GM06990 (cell line): ENCODE results near the gene PTF1A.

Experiments
- DNase-seq: peaks from one replicate; pipeline ENCODE4 v3.0.0-alpha.2; 2011; ENCODE audit not compliant: insufficient read length; ENCODE audit errors: extremely low read depth
- H3K27me3 ChIP-seq: replicated peaks from 2 replicates; pipeline ENCODE4 v1.6.0; 2011; ENCODE audit warnings: low read length; ENCODE audit not compliant: control insufficient read depth, insufficient read depth
- H3K36me3 ChIP-seq: 2 replicates; pipeline ENCODE4 v1.5.1; 2011; ENCODE audit warnings: low read length; ENCODE audit not compliant: control insufficient read depth, insufficient read depth
- H3K4me3 ChIP-seq: replicated peaks from 2 replicates; pipeline ENCODE4 v1.5.1; 2011; ENCODE audit warnings: low read depth, mild to moderate bottlenecking, control low read depth, low read length
- CTCF ChIP-seq: IDR thresholded peaks from 2 replicates; pipeline ENCODE4 v1.5.1; 2011; ENCODE audit warnings: low read length, control low read depth, mild to moderate bottlenecking, inconsistent platforms; ENCODE audit not compliant: insufficient read depth, poor library complexity, severe bottlenecking

PTF1A gene

DNA sequence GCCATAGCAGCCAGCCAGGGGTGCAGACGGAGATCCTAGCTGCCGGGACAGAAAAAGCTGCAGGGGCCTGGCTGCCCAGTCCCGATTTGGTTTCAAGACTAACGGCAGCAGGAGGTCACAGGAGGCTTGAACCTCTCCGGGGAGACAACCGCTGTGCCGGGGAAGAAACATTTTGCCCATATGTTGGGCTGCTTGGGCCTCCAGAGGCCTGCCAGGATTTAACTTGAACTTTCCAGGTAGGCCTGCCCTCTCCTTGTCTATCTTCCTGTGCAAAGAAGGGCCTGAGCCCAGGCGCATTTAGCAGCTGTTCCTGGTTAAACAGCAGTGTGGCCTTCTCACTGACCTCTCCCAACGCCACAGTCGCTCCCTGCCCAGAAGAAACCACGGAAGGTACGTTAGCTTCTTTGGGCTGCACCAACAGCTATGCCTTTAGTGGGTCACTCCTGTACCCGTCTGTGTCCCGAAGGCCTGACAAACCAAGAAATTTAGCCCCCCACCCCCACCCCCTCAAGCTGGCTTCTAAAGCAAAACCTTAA is 17.1 kb upstream of the PTF1A start:
- no peak for TF ChIP-seq CTCF
- no peak overlapping the region for H3K4me3 ChIP-seq
- no peaks in the 10 kb centered on the region for H3K27me3 ChIP-seq
- H3K36me3 ChIP-seq = no peaks in the 10 kb centered on the region
- no peak for DNase-seq

GRCh38 chr10:23186178-23186577 is 5.9 kb upstream of the PTF1A start:
- no peak for DNase-seq
- no peak overlapping the region for H3K4me3 ChIP-seq
- H3K36me3 ChIP-seq = no peaks in the 10 kb centered on the region
- TF ChIP-seq CTCF = no peak
- no peaks in the 10 kb centered on the region for H3K27me3 ChIP-seq

DNA sequence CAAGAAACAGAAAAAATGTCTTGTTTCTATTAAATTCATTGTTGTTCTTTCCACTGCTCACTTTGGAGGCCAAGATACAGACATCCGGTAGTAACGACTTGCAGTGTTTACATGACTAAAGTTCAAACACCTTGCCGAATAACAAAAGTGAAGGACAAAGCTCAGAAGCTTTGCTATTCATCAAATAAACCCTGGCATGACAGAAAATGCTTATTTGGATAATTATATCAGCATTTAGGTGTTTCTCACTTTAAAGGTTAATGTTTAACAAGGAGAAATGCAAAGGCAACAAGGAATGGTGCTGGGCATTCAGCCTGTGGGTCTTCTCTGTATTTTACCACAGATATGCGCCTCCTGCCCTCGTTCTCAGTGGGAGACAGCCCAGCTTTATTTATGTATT is 5.4 kb upstream of the PTF1A start:
- no peak for DNase-seq
- Histone ChIP-seq H3K36me3 (no peaks in the 10 kb centered on the region), H3K4me3 (no peak overlapping the region), H3K27me3 (no peaks in the 10 kb centered on the region)
- TF ChIP-seq CTCF = no peak

GRCh38 chr10:23187155-23187554 is 5.0 kb upstream of the PTF1A start:
- Histone ChIP-seq H3K27me3 (no peaks in the 10 kb centered on the region), H3K36me3 (no peaks in the 10 kb centered on the region), H3K4me3 (no peak overlapping the region)
- no peak for DNase-seq
- no peak for TF ChIP-seq CTCF

GRCh38 chr10:23189024-23189423 is 3.1 kb upstream of the PTF1A start:
- Histone ChIP-seq H3K36me3 (no peaks in the 10 kb centered on the region), H3K27me3 (peaks cover 2% of the 10 kb centered on the region; the same call in 1 of the 2 replicates), H3K4me3 (no peak overlapping the region)
- no peak for TF ChIP-seq CTCF
- DNase-seq = no peak

DNA sequence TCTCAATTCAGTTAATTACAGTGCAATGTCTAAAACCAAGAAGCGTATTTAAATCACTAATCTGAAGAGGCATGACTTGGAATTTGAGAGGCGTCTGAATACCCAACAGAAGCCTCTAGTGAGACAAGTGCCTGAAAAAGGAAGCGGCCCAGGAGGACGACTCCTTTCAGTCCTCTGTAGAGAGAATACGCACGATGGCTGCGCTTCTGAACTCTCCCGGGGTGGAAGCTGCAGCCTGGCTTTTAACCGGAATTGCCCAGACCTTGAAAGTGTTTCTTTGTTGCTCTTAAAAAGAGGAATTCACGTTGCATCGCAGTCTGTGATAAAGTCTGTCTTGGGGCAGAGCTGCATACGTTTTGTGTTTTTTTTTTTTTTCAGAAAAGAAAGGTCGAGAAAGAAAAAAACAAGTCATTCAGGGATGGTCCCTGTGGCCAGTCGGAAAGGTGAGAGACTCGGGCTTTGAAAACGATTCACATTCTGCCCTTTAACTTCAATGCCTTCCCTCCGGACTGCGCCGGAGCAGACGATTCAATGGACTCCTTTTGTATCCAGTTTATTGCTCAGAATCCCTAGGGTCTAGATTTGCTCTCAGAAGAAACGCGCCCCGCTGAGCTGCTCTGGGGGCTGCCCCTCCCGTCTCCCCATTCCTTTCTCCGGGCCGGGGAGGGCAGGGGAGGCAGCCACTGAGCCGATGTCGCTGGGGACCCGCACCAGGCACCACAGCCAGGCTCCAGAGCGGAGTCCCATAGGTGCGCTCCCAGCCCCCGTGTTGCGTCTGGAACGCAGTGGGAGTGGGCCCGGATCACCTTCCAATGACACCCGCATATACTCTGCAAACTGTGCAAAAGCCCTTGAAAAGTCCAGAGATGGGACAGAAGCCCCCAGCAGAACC is 994 bp upstream of the PTF1A start:
- TF ChIP-seq CTCF = no peak
- peaks cover 2% of the 10 kb centered on the region; the same call in 1 of the 2 replicates for H3K27me3 ChIP-seq
- DNase-seq = no peak
- H3K4me3 ChIP-seq = no peak overlapping the region
- no peaks in the 10 kb centered on the region for H3K36me3 ChIP-seq
